ENCODE results near the gene ARHGEF25.
"Not testable (repeated sequence)": the region's sequence is repeated elsewhere in the genome, so short reads cannot be mapped to it uniquely, and the experiment has no call there.

ARHGEF25 gene

GRCh38 chr12:57609781-57610553, 1.3 kb upstream of the ARHGEF25 start:
- no peak for DNase-seq (ENCODE audit: low read depth)

GRCh38 chr12:57610554-57611107, 604 bp upstream of the ARHGEF25 start:
- peak; percentile 24 for DNase-seq (ENCODE audit: low read depth)

GRCh38 chr12:57611827-57612710, 834 bp downstream of the ARHGEF25 start:
- no peak for DNase-seq (ENCODE audit: low read depth)

DNA sequence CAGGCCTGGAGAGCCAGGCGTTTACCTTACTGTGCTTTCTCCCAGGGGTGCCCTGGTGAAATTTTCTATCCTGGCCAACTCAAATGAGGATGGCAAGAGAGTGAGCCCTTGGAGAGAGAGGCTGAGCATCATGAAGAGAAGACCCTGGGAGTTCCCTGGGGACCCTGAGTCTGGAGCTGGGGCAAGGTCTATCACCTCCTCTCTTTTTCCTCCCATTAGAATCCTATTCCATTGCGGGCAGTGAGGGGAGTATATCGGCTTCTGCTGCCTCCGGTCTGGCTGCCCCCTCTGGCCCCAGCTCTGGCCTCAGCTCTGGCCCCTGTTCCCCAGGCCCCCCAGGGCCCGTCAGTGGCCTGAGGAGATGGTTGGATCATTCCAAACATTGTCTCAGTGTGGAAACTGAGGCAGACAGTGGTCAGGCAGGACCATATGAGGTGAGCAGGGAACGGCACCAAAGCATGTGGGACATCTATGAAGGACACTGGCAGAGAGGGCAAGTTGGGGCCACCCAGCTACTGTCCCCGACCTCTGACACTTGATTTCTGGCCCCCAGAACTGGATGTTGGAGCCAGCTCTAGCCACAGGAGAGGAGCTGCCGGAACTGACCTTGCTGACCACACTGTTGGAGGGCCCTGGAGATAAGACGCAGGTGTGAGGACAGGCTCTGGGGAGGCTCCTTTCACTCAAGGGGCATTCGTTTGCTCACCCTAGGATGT, 1.6 kb downstream of the ARHGEF25 start:
- no peak for DNase-seq (ENCODE audit: low read depth)

- no peak for DNase-seq (ENCODE audit: low read depth)
Observed at GRCh38 chr12:57613427-57614109, 2.3 kb downstream of the ARHGEF25 start.

DNA sequence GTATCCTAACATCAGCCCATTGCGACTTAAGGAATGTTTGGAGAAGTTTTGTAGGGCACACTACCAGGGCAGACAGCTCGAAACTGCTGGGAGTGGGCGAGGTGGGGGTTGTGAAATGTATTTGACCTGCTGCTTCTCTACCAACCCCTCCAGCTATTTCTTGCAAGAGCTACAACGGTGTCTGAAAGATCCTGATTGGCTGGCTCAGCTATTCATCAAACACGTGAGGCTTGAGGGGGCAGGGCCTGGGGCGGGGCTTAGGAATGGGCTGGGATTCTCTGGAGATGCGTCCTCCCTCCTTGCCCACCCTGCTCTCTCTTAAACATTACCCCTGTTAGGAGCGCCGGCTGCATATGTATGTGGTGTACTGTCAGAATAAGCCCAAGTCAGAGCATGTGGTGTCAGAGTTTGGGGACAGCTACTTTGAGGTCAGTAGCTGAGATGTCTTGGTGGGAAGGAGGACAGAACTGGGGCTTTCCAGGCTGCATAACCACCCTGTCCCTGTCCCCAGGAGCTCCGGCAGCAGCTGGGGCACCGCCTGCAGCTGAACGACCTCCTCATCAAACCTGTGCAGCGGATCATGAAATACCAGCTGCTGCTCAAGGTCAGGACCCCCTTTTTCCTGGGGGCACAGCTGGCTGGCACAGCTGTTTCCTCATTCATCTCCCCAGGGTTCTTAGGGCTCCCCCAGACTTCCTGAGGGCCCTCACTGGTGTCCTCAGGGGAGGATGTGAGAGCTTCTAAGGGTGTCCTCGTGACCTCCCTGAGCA, 3.1 kb downstream of the ARHGEF25 start:
- DNase-seq (ENCODE audit: low read depth), result peak; percentile 55

GRCh38 chr12:57614948-57615500, 3.8 kb downstream of the ARHGEF25 start:
- DNase-seq (ENCODE audit: low read depth), result no peak

- no peak for DNase-seq (ENCODE audit: low read depth)
Observed at GRCh38 chr12:57615637-57616036, 4.4 kb downstream of the ARHGEF25 start.

GRCh38 chr12:57616383-57617101, 5.3 kb downstream of the ARHGEF25 start:
- peak; percentile 64 for DNase-seq (ENCODE audit: low read depth)

DNA sequence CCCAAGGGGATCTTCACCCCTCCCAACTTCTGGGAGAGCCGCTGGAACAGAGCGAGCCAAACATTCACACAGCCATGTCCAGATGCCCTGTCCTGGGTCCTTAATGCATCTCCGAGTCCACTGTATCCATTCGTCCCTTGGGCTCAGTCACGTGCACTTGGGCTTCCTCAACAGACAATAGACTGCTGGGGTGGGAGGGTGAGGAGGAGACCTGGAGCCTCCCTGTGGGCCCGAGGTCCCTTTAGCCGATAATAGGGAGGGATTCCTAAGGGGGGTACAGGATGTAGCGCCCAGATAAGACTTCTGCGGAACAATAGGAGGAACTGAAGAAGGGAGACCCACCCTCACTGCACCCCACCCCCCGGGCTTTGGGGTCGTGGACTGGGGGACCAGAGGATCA, 6.7 kb downstream of the ARHGEF25 start:
- no peak for DNase-seq (ENCODE audit: low read depth)

DNA sequence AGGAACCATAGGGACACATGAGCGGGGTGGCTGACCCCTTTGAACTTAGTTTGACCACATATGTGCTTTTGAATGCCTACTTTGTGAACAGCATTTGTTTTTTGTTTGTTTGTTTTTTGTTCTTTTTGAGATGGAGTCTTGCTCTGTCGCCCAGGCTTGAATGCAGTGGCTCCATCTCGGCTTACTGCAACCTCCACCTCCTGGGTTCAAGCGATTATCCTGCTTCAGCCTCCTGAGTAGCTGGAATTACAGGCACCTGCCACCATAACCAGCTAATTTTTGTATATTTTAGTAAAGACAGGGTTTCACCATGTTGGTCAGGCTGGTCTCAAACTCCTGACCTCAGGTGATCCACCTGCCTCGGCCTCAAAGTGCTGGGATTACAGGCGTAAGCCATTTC, 7.2 kb downstream of the ARHGEF25 start:
- not testable (repeated sequence) for DNase-seq (ENCODE audit: low read depth)

GRCh38 chr12:57618966-57619433, 7.8 kb downstream of the ARHGEF25 start:
- DNase-seq (ENCODE audit: low read depth), result no peak

GRCh38 chr12:57619434-57620244, 8.4 kb downstream of the ARHGEF25 start:
- no peak for DNase-seq (ENCODE audit: low read depth)

GRCh38 chr12:57620245-57620935, 9.2 kb downstream of the ARHGEF25 start:
- no peak for DNase-seq (ENCODE audit: low read depth)

DNA sequence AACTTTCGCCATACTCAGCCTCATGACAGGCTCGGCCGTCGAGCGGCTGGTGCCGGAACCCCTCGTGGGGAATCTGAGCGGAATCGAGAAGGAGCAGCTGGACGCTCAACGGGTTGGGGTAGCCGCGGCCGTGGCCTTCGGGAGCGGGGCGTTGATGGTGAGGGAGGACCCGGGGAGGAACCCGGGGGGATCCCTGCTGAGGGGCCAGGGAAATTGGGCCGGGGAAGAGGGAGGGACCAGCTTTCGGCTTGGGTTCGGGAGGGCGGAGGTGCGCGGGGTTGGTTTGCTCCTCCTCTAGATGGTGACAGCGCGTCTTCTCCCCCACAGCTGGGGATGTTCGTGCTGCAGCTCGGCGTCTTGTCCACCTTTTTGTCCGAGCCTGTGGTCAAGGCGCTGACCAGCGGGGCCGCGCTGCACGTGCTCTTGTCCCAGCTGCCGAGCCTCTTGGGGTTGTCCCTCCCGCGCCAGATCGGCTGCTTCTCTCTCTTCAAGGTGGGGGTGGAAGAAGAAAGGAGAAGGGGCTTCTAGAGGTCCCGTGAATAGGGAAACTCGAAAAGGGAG, 9.8 kb downstream of the ARHGEF25 start:
- DNase-seq (ENCODE audit: low read depth), result peak; percentile 22

DNA sequence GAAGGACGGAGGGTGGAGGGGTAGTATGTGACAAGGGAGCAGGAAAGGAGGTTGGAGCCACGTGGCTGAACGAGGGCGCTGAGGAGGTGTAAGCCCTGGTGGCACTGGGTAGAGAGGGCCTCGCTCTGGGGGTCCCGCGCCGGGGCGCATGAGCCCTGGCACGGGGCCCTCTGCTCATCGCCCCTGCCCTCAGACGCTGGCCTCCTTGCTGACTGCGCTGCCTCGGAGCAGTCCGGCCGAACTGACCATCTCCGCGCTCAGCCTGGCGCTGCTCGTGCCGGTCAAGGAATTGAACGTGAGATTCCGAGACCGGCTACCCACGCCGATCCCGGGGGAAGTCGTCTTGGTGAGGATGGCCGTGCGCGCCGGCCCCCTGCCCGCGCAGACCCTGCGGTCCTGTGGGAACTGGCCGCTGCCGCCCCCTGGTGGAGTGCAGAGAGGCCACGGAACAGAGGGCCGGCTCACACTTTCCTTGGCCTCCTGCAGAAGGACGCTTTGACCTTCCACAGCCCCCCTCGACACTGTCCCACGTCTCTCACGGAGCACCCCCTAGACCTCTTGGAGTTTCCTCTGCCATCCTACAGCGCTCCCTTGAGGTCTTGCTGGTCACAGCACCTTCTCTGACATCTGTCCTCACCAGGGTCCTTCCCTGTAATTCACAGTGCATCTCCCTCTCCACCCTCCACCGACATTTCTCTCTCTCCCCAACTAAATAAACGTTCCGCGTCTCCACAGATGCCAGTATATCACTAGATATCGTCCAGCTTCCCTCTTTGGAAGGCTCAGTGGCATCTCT, 10.5 kb downstream of the ARHGEF25 start:
- peak; percentile 48 for DNase-seq (ENCODE audit: low read depth)

Measured in EH (cell line).